HG03442 (cell line): ENCODE data around the gene FNBP1.
"Not testable (repeated sequence)": the region's sequence is repeated elsewhere in the genome, so short reads cannot be mapped to it uniquely, and the experiment has no call there.

ENCODE experiments used
- ATAC-seq: cut with Tn5 transposase; IDR thresholded peaks from one replicate; pipeline ENCODE4 v1.9.1; 2021; ENCODE audit warnings: mild to moderate bottlenecking, moderate library complexity; ENCODE audit not compliant: unreplicated experiment

The FNBP1 gene

GRCh38 chr9:129962451-129962864 is 80.5 kb downstream of the FNBP1 start:
- ATAC-seq, result no peak

GRCh38 chr9:129958796-129959195 is 84.2 kb downstream of the FNBP1 start:
- ATAC-seq, result no peak

- no peak for ATAC-seq
Measured at GRCh38 chr9:129954868-129955550, 88.0 kb downstream of the FNBP1 start.

GRCh38 chr9:129953736-129954135 is 89.3 kb downstream of the FNBP1 start:
- no peak for ATAC-seq

GRCh38 chr9:129952337-129952736 is 90.7 kb downstream of the FNBP1 start:
- no peak for ATAC-seq

GRCh38 chr9:129949821-129950220 is 93.2 kb downstream of the FNBP1 start:
- ATAC-seq, result no peak

GRCh38 chr9:129948626-129949025 is 94.4 kb downstream of the FNBP1 start:
- not testable (repeated sequence) for ATAC-seq

GRCh38 chr9:129946246-129946995 is 96.6 kb downstream of the FNBP1 start:
- ATAC-seq, result no peak

GRCh38 chr9:129945314-129945713 is 97.7 kb downstream of the FNBP1 start:
- no peak for ATAC-seq

GRCh38 chr9:129944506-129945116 is 98.4 kb downstream of the FNBP1 start:
- ATAC-seq, result no peak

- ATAC-seq, result no peak
Measured at GRCh38 chr9:129939431-129939830, 103.6 kb downstream of the FNBP1 start.

GRCh38 chr9:129938291-129938979 is 104.6 kb downstream of the FNBP1 start:
- ATAC-seq, result no peak

- not testable (repeated sequence) for ATAC-seq
Measured at GRCh38 chr9:129937879-129938278, 105.1 kb downstream of the FNBP1 start.

- ATAC-seq, result no peak
Measured at GRCh38 chr9:129936222-129936621, 106.8 kb downstream of the FNBP1 start.

GRCh38 chr9:129934780-129935179 is 108.2 kb downstream of the FNBP1 start:
- ATAC-seq, result no peak

GRCh38 chr9:129934041-129934591 is 108.9 kb downstream of the FNBP1 start:
- ATAC-seq, result no peak

- no peak for ATAC-seq
Measured at GRCh38 chr9:129933185-129934040, 109.6 kb downstream of the FNBP1 start.

- ATAC-seq, result no peak
Measured at GRCh38 chr9:129932303-129933151, 110.5 kb downstream of the FNBP1 start.

GRCh38 chr9:129930743-129931142 is 112.2 kb downstream of the FNBP1 start:
- no peak for ATAC-seq
